GM18909 (cell line): Measurements from ENCODE around the gene WDR54.
"Not testable (repeated sequence)": the region's sequence is repeated elsewhere in the genome, so short reads cannot be mapped to it uniquely, and the experiment has no call there.

Experiments used
- ATAC-seq: cut with Tn5 transposase; IDR thresholded peaks from one replicate; pipeline ENCODE4 v1.9.1; 2021; ENCODE audit warnings: mild to moderate bottlenecking; ENCODE audit not compliant: unreplicated experiment, poor library complexity

The WDR54 gene

DNA sequence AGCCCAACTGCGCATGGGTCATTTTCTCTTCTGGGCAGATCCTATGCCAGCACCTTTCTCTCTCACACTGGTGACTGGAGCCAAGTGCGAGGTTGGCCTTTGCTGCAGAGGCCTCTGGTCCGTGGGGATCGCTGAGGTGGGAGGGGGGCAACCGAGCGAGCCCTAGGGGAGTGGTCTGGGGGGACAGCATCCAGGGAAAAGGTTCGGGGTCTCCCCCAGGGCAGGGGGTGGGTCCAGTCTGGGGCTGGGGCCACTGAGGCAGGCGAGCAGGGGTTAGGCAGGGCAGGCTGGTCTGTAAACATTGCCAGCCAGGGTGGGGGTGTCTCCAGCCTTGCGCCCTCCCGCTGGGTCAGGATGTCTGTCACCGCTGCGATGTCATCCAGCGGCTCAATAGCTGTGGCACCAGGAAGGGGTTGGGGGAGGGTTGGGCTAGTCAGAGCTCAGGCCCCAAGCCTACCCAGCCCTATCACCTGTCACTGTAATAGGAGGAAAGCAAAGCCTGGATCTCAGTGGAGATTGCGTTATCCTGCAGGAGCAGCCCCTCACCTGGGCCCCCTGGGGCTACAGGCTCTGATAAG lies 4.7 kb downstream of the WDR54 start:
- no peak for ATAC-seq

DNA sequence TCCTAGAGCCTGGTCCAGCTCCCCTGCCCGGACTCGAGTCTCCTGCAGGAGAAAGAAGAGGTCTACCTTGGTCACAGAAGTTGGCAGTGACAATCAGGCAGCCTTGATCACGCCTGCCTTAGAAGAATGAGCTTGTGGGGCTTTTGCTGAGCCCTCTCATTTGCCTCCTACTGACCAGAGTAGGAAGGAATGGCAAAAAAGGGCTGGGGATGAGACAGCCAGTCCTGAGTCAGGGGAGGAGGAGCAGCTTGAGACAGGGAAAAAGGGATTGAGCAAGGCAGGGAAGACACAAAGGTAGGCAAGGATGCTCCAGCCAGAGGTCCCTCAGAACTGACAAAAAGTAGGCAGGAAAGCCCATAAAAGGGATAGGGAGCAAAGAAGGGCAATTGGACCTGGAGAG lies 6.0 kb downstream of the WDR54 start:
- no peak for ATAC-seq

DNA sequence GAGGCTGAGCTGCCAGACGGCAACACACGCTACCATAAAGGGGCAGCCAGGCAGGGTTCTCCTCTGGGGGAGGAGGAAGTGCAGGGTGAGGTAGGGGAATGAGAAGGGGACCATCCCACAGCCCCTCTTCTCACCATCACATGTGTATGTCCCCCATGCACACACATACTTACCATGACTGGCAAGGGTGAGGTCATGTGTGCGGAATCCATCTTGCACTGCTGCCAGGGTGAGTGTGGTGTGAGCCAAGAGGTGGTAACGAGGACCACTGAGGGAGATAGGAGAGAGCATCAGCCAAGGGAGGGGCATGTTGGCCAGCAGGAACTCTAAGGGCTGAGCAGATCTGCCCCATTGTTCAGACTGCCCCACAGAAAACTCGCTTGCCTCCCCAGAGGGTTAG lies 7.1 kb downstream of the WDR54 start:
- no peak for ATAC-seq

DNA sequence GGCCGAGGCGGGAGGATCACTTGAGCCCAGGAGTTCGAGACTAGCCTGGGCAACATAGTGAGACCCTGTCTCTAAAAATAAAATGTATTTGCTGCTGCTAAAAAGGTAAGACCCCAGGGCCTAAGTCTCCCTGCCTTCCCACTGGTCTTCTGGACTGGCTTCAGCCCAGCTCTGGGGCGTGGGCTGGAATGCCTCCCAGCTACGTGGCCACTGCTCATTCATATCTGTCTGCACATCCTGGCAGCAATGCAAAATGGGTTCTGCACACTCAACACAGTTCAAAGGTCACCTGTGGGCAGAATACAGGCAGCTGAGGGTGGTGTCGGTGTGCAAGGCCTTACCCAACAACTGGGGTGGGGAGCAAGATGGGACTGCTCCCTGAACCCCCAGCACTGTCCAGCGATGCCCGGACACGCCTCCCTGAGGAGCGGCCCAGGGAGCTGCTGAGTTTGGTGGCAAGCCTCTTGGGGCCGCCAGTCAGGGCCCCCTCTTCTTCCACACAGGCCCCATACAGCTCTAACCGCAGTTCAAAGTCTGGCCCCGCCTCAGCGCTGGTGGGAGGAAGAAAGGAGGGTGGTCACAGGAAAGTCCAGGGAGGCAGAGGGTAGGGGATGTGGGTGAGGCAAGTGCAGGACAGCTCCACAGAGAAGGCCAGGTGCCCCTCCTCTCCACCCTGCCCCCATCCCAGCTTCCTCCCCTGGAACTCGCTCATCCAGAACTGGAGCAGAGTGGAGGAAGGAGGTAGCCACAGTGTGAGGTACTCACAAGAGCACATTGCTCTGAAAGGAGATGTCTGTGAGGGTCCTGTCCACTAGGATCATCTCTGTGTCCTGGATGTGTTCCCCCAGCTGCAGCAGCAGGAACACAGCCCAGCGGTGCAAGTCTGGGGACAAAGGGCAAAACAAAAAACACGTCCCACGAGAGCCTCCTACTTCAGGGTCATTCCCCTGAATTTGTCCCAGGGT lies 8.2 kb downstream of the WDR54 start:
- no peak for ATAC-seq

DNA sequence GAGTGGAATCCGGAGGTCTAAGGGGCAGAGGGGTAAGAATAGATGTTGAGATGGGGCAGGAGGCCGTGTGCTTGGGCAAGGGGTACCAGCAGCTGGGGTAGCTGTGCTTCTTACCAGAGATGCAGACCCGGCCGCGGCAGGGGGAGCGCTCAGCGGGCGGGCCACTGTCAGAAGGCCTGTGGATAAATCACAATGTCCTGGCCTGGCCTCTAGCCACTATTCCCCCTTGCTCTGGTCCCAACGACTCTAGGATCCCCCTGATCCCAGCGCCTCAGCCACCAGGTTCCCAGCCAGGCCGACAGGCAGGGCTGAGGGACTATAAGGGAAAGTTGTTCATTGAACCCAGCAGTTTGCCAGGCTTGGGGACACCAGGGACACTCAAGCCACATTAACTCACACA lies 9.0 kb downstream of the WDR54 start:
- ATAC-seq: no peak

DNA sequence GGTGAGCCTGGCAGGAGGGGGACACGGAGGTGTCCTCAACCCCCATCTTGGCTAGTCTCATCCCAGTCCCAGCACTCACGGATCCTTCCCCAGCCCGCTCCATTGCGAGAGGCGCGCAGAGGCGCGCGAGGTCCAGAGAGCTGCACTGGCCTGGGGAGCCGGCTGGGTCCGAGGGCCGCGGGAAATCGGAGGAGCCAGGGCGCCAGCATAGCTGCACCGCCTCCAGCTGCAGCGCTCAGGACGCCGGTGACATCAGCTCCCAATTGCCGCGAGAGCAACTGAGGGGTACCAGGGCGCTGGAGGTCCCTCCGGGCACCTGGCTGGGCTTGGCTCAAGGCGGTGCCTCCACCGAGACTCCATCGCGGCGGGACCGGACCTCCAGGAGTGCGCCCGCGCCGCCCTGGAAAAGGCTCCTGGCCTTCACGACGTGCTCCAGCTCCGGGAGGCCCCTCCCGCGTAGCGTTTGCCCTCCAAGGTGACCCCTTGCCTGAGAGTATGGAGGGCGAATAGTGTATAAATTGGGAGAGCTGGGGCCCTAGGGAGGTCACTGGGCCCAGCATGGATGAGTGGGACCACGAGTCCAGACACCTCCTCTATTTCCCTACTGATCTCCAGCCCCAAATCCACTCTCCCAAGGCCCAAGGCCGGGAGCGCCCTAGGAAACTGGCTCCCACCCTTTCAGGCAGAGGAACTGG lies 14.7 kb downstream of the WDR54 start:
- ATAC-seq: no peak

DNA sequence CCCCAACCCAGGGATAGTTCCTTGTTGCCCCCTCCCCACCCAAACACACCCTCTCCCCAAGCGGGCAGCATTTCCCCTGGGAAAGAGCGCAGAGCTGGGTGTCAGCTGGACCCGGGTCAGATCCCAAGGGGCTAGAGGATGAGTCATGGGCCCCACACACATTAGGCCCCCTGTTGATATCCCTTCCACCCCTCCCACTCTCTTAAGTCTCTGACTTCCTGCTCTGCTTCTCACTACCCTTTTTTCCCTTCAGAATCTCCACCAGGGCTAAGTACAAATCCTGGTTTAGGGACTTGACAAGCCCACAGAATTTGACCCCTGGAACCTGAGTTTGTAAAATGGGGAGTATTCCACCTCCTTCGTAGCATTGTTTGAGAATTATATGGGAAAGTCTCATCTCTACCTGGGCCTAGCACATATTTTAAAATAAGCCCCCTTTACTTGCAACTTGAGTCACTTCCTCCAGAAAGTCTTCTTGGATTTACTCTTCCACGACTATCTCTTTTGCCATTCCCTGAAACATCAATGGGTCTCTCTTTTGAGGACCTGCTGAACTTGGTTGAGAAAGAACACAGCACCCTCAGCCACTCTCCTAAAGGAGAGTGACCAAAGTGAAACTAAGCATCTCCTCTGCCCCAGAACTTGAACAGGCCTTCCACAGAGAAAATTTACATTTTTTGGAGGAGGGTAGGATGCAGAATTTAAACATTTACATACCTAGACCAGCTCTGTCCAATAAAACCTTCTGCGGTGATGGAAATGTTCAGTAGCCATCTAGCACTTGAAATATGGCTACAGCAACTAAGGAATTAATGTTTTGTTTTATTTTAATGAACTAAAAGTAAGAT lies 15.5 kb downstream of the WDR54 start:
- no peak for ATAC-seq

DNA sequence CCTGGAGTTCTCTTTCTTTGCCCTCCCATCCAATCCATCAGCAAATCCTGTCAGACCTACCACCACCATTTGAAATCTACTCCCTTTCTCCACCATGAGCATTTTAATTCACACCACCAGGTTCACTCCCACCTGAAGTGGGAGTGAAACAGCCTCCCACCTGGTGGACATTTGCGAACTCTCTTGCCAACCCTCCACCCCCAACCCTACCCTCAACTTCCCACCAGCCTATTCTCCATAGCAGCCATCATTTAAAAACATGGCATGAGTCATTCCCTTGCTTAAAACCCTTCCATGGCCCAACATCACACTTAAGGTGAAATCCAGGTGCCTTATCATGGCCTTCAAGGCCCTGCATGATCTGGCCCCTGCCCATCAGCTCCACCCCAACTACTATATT lies 16.7 kb downstream of the WDR54 start:
- no peak for ATAC-seq

DNA sequence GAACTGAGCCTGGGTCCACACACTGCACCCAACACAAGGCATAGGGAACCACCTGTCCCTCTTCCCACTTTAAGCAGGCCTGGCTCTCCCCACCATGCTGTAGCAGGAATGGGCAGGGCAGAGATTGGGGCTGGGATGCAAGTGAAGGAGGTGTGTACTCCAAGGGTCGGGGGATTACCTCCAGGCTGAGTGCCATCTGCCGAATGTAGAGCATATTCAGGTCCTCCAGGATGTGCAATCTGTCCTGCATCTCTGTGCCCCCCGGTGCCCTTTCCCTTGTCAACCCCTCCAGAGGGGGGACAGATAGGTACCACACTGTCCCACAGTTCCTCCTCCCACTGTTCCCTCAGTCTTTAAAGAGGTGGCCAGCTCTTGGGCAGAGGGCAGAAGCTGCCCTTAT lies 17.8 kb downstream of the WDR54 start:
- ATAC-seq: no peak

DNA sequence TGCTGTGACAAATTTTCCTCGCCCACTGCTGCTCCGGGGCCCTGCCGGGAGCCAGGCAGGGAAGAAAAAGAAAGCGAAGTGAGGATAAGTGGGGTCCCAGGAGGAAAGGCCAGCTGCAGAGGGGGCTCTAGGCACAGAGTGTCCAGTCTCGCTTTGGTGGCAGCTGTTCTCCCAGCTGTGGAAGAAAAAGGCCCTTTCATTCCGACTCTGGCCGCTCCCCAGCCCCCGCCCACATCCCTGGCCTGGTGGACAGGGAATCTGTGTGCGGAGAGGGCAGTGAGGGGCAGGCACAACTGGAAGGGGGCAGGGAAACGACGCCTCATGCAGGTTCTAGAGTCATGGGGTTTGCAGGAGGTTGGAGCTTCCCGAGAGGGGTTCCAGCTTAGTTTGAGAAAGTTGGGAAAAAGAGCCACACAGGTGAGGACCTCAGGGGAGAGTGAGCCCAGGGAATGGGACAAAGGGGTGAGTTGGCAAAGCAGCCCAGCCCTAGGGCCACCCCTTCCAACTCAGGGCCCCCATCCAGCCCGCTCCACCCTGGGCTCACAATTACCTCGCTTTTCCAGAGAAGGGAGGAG lies 18.4 kb downstream of the WDR54 start:
- no peak for ATAC-seq

DNA sequence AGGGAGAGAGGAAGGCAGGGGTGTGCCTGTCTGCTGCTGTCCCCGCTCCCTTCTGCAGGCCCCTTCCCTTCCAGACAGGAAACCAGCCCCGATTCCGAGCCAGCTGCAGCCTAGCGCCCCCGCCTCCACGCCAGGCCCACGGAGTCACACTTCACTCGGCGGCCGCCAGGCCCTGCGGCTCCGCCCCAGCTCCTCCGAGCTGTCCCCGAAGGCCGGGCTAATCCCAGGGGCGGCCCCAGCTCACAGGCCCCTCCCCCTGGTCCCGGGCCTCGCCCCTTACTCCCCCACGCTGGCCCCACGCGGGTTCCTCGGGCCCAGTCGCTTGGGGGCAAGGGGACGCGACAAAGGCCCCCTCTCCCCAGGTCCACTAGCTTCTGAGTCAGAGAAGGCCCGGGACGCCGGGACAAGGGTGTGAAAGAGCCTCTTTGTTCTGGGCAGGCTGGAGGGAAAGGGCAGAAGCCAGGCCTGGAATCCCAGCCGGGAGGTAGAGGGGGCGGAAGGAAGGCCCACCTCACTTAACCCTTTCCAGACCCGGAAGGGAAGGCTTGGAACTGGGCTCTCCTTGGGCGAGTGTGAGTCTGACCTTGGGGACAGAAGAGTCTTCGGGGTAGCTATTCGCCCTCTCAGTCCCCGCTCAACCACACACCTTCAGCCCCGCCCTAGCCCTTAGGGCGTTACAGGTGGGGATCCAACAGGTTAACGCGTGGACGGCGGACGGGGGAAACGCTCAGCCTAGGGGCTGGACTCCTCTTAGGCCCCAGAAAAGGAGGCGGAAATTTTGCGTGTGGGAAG lies 19.0 kb downstream of the WDR54 start:
- peak; percentile 79 for ATAC-seq

DNA sequence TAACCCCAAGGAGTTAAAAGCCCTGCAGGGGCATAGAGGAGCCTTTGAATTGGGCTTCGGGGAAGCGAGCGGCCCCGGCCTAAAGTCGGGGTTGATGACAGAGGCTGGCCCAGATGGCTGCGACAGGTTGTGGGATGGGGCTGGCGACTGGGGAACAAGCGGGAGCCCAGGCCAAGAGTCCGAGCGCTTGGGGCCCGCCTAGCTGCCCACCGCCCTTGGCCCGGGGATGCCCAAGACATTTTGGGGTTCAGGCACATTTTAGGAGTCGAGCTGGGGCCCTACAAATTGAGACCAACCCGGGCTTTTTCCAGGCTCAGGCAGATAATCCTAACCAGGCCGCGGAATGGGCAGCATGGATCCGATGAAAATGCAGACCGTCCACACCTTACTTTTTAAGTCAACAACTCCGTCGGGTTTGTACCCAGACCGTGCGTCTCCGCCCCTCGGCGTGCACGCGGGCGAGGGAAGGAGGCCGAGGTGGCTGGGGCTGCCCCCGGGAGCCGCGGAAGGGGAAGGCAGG lies 19.7 kb downstream of the WDR54 start:
- ATAC-seq: no peak

DNA sequence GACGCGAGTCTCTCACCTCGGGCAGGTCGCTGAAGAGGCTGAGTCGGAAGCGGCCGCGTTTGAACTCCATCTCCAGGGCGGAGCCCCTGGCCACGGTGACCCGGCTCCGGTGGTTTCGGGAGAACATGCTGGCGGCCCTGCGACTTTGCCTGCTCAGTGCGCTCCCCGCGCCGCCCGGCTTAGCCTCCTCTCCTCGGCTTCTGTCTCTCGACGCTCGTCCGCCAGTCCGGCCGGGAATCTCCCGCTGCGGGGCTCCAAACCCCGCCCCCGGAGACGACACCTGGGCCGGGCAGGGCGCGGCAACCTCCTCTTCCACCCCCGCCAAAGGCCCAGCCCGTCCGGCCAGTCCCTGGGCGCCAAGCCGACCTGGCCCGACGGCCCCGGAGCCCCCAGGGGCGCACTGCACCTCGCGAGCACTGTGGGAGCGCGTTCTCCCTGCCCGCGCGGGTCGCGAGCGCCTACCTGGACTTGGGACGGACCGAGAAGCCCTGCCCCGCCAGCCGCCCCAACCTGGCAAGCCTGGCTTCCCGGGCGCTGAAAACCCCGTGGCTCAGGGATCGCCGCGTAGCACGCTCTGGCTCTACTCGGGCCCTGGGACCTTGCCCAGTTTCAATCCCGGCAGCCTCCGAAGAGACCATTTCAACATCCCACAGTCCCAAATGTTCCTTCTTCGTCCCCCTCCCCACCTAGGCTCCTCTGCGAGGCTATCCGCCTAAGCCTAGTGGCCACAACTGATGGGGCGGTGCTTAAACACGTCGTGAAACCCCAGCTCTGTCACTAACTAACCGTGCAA lies 20.4 kb downstream of the WDR54 start, which contains the start of gene RTKN:
TSS of gene RTKN (minus strand) at position 248 of the 793 bp plus-strand sequence. CDS start at position 127, 121 bp downstream.
- peak; percentile 49 for ATAC-seq

DNA sequence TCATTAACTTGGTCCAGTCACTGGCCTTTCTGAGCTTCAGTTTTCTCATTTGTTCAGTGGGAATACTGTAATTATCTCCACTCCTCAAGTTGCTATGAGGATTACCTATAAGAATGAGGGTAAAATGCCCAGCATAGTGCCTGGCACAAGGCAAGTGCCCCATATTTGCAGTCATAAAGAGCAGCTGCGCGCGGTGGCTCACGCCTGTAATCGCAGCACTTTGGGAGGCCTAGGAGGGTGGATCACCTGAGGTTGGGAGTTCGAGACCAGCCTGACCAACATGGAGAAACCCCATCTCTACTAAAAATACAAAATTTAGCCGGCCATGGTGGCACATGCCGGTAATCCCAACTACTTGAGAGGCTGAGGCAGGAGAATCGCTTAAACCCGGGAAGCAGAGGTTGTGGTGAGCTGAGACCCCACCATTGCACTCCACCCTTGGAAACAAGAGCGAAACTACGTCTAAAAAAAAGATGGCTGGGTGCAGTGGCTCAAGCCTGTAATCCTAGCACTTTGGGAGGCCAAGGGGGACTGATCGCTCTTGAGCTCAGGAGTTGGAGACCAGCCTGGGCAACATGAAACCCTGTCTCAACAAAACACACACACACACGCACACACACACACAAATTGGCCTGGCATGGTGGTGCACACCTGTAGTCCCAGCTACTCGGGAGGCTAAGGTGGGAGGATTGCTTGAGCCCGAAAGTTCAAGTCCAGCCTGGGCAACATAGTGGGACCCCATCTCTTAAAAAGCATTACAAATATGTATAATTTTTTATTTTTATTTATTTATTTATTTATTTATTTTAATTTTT lies 21.2 kb downstream of the WDR54 start:
- not testable (repeated sequence) for ATAC-seq

DNA sequence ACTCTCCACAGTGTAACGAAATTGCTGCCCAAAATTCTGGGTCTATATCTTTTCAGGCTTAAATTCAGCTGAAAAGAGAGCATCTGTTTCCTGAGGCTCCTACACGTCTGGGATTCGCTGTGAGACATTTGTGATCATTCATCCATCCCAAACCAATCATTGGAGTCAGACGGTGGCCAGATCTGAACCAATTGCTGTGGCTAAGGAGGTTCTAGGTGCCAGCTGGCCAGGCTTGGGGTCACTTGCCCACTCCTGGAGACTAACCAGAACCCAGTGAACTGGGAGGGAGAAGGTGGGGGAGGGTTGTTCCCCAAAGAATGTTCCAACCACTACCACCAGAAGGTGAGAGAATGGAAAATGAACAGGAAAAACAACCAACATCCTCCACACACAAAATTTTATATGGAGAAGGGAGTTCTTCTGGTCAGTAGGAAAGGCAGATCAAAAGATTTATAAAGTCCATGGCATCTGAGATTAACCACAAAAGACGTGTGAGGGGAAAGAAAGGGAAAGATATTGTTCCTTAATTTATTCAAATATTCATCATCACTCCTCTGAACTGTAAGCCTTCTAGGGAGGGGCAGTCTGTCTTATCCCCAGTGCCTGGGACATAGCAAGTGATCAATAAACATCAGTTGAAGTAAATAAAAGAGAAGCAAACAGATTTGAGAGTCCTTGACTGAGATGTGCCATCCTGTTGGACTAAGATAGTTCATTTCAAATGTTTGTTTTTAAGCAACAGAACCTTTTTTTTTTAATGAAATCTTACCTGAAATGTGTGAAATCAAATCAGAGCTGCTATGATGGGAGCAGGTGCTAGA lies 23.2 kb downstream of the WDR54 start:
- ATAC-seq: no peak

DNA sequence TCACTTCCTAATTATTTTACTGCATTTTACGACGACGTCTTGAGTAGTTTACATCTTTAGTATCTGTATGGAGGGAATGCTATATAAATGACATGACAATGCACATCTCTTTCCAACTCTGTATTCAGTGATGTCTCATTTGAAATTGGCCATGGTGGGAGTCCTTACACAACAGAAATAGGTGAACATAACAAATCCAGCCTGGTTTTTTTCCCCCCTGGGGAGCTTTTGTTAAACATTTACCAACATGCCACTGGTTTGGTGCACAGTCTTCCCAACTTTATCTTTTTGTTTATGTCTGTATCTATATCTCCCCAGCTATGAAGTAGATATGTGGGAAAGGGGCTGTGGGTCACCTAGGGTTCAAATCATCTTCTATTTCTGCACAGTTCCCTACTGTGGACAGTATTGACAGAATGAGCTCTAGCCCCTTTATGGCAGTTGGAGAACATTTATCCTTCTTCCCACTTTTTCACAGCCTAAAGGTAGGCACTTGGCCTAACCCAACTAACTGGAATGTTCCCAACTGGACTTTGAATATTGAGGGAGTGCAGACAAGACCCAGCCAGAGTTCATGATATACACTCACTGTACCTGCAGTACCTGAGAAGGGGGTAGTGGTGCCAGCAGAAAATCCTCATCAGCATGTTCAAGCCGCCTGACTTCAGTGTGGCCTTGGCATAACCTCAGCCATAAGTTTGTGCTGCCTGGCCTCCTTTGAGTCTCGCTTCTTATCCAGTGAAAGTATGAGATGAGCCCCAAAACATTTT lies 25.9 kb downstream of the WDR54 start:
- ATAC-seq: no peak
